CD4-positive, CD25-positive, alpha-beta regulatory T cell (primary cell): ENCODE data around the gene LAMB4. TPM values are rescaled to one million over a fixed set of nuclear protein-coding genes. Genes with fewer than 3 reads are reported as not detected.

ENCODE experiments used
- ATAC-seq, 2 donors: fragments of 150-1000 bp; cut with Tn5 transposase; one replicate each; pipeline ENCODE4 v1.10.0; 2021; ENCODE audit warnings: low read depth in 2 of 2, moderate number of reproducible peaks in 2 of 2, moderate library complexity in 1 of 2
- DNase-seq, 3 donors: peaks; one replicate each; pipeline versions ENCODE4 v3.0.0 to v3.0.0-alpha.2; 2012 to 2022; ENCODE audit warnings: mixed read lengths in 1 of 3
- H3K27ac ChIP-seq: one replicate; pipeline ENCODE4 v1.7.0; 2013; ENCODE audit warnings: mild to moderate bottlenecking, low read length; ENCODE audit not compliant: insufficient read depth, poor library complexity, severe bottlenecking
- H3K27me3 ChIP-seq: one replicate; pipeline ENCODE4 v1.7.0; 2013; ENCODE audit warnings: low read length; ENCODE audit not compliant: control insufficient read depth, insufficient read depth
- H3K36me3 ChIP-seq: one replicate; pipeline ENCODE4 v1.7.0; 2013; ENCODE audit warnings: mild to moderate bottlenecking, low read length, moderate library complexity; ENCODE audit not compliant: control insufficient read depth, insufficient read depth
- H3K4me1 ChIP-seq: 2 replicates; pipeline ENCODE4 v1.7.0; 2013; ENCODE audit warnings: mild to moderate bottlenecking, low read length; ENCODE audit not compliant: insufficient read depth, control insufficient read depth, poor library complexity, severe bottlenecking
- H3K4me3 ChIP-seq: one replicate; pipeline ENCODE4 v1.7.0; 2013; ENCODE audit warnings: low read depth, mild to moderate bottlenecking, low read length, moderate library complexity
- H3K9me3 ChIP-seq, 2 experiments: 1 replicate in 1 of 2; 2 replicates in 1 of 2; pipeline ENCODE4 v1.7.0; 2013; ENCODE audit warnings: low read length in 2 of 2, mild to moderate bottlenecking in 1 of 2, moderate library complexity in 1 of 2; ENCODE audit not compliant: control insufficient read depth in 2 of 2
- H3K27ac Mint-ChIP-seq, 3 donors: one replicate each; pipeline ENCODE4 v1.8.0; 2020 to 2022; ENCODE audit warnings: mild to moderate bottlenecking in 3 of 3, mixed read lengths in 3 of 3, moderate library complexity in 2 of 3
- H3K27me3 Mint-ChIP-seq: one replicate; pipeline ENCODE4 v1.8.0; 2022; ENCODE audit warnings: mild to moderate bottlenecking, mixed read lengths
- H3K36me3 Mint-ChIP-seq: one replicate; pipeline ENCODE4 v1.8.0; 2020; ENCODE audit warnings: mixed read lengths
- H3K4me1 Mint-ChIP-seq, 4 donors: one replicate each; pipeline ENCODE4 v1.8.0; 2020 to 2022; ENCODE audit warnings: mixed read lengths in 4 of 4, mild to moderate bottlenecking in 1 of 4
- H3K4me3 Mint-ChIP-seq, 4 donors: one replicate each; pipeline ENCODE4 v1.8.0; 2020 to 2022; ENCODE audit warnings: mild to moderate bottlenecking in 4 of 4, mixed read lengths in 4 of 4, moderate library complexity in 3 of 4
- H3K9me3 Mint-ChIP-seq, 7 donors: one replicate each; pipeline ENCODE4 v1.8.0; 2020 to 2022; ENCODE audit warnings: mixed read lengths in 7 of 7, mild to moderate bottlenecking in 3 of 7, moderate library complexity in 2 of 7
- polyA plus RNA-seq, 4 donors: library from polyadenylated mRNA; unstranded; fragments of 300-500 nt; fragmentation: Illumina TruSeq; gene quantifications; one replicate each; pipeline ENCODE4 v1.2.3, GENCODE V29; 2021
- total RNA-seq: library from RNA; stranded (reverse); gene quantifications from one replicate; pipeline ENCODE4 v1.2.3, GENCODE V29; 2022

LAMB4 gene
- total and polyA plus RNA-seq, 5 donors from 2014 or later = not detected

DNA sequence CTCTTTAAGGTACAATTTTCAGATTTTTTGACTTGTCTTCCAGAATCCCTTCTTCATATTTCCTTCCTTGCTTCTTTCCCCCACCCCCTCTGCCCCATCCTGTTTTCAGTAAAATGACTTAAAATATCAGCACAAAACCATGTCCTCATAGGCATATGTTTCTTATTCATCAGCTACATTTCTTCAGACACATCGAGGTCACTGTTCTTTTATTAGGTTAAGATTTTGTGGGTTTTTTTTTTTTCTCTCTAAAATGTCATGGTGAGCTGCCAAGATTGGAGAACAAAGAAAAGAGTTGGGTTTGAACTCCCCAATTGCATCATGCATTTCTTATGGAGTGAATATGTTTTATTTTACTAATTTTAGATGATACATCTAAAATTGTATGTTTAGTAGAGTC is 35.8 kb downstream of the LAMB4 start:
- Mint-ChIP-seq H3K36me3 (no peaks in the 10 kb centered on the region), H3K4me1 (peaks cover 0 to 2% (median 0%) of the 10 kb centered on the region in 4 donors), H3K27ac (no peak overlapping the region), H3K4me3 (no peak overlapping the region), H3K9me3 (no peaks in the 10 kb centered on the region), H3K27me3 (peaks cover 8% of the 10 kb centered on the region)
- Histone ChIP-seq H3K4me1 (no peaks in the 10 kb centered on the region), H3K36me3 (no peaks in the 10 kb centered on the region), H3K27ac (no peak overlapping the region), H3K4me3 (no peak overlapping the region), H3K9me3 (no peaks in the 10 kb centered on the region), H3K27me3 (no peaks in the 10 kb centered on the region)
- ATAC-seq = no peak
- no peak for DNase-seq

DNA sequence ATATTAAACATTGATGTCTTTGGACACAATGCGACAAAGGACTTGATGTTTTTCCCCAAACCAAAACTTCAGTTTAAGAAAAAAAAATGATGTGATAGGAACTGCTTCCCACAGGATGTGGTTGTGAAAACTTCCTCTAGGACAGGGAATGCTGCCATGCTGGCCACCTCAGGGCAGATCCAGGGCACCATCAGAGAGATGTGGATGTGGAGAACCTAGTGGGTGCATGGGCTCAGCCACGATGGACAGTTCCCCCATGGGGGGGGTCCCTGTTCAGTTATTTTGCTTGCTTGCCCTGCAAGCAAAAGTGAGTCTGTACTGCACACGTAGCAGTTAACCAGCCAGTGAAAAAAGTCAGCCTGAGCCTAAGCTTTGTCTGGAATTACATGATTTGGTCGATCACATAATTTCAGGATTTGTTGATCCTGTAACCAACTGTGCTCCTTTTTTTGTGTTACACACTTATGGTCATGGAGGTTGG is 36.3 kb downstream of the LAMB4 start:
- no peak overlapping the region for H3K27ac ChIP-seq
- Mint-ChIP-seq H3K27ac (no peak overlapping the region), H3K27me3 (peaks cover 8% of the 10 kb centered on the region), H3K4me1 (peaks cover 0 to 2% (median 0%) of the 10 kb centered on the region in 4 donors), H3K9me3 (no peaks in the 10 kb centered on the region), H3K36me3 (no peaks in the 10 kb centered on the region), H3K4me3 (no peak overlapping the region)
- DNase-seq (no peak), ATAC-seq (no peak)
- no peaks in the 10 kb centered on the region for H3K36me3 ChIP-seq
- H3K27me3 ChIP-seq = no peaks in the 10 kb centered on the region
- no peaks in the 10 kb centered on the region for H3K9me3 ChIP-seq
- H3K4me3 ChIP-seq = no peak overlapping the region
- H3K4me1 ChIP-seq = no peaks in the 10 kb centered on the region

DNA sequence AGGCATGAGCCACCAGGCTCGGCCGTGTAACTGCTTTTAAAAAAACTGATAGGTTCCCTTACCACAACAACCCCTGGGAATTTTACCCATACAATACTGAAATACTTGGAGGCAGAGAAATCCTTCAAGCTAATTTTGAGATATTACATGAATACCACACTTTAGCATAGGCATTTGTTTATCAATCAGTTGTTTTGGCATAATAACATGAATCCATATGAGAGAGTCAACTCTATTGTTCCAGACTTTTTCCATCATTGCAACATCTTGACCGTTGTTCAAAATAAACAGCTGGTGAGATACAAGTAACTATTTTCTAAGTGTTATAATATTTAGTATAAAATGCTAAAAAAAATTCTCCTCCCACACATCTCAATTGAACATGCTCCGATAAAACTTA is 36.8 kb downstream of the LAMB4 start:
- no peak overlapping the region for H3K27ac Mint-ChIP-seq
- peaks cover 0 to 2% (median 0%) of the 10 kb centered on the region in 4 donors for H3K4me1 Mint-ChIP-seq
- no peaks in the 10 kb centered on the region for H3K36me3 Mint-ChIP-seq
- no peaks in the 10 kb centered on the region for H3K9me3 Mint-ChIP-seq
- no peak overlapping the region for H3K4me3 ChIP-seq
- ATAC-seq = no peak
- H3K27ac ChIP-seq = no peak overlapping the region
- H3K27me3 ChIP-seq = no peaks in the 10 kb centered on the region
- H3K9me3 ChIP-seq = no peaks in the 10 kb centered on the region
- H3K4me1 ChIP-seq = no peaks in the 10 kb centered on the region
- no peak for DNase-seq
- peaks cover 8% of the 10 kb centered on the region for H3K27me3 Mint-ChIP-seq
- no peak overlapping the region for H3K4me3 Mint-ChIP-seq
- no peaks in the 10 kb centered on the region for H3K36me3 ChIP-seq

- ATAC-seq (no peak), DNase-seq (no peak)
- no peaks in the 10 kb centered on the region for H3K9me3 ChIP-seq
- Mint-ChIP-seq H3K4me1 (peaks cover 0 to 2% (median 0%) of the 10 kb centered on the region in 4 donors), H3K4me3 (no peak overlapping the region), H3K36me3 (no peaks in the 10 kb centered on the region), H3K9me3 (peaks cover 0 to 2% (median 0%) of the 10 kb centered on the region in 7 donors), H3K27me3 (peaks cover 8% of the 10 kb centered on the region), H3K27ac (no peak overlapping the region)
- H3K27ac ChIP-seq = no peak overlapping the region
- no peaks in the 10 kb centered on the region for H3K4me1 ChIP-seq
- no peaks in the 10 kb centered on the region for H3K36me3 ChIP-seq
- peaks cover 2% of the 10 kb centered on the region for H3K27me3 ChIP-seq
- no peak overlapping the region for H3K4me3 ChIP-seq
These were observed 38.7 kb downstream of the LAMB4 start for GRCh38 chr7:108091461-108091831.

DNA sequence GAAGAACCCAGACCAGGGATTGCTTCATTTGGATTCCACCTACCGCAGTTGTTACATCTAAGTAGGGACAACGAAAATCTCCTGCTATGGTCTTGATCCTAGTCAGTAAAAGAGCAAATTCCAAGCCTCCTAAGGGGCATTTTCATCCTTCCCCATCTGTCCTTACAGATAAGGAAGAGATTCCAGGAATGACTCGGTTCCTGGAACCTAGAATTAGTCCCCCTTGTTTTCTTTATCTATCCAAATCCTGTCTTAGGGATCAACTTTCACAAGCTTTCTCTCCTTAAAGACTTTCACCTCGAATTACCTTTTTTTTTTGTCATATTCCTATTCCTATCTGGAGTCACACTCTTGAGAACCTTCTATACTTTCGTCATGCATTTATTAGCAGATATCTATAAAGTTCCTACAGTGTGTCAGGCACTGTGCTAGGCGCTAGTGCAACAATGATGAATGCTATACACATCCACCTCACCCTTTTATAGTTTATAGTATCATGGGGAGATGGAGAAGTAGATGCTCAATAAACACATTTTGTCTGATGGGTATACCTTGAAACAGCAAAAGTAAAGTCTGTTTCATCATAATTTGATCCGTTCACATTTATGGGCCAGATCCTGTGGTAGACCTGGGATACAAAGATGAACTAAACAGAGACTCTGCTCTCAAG is 39.2 kb downstream of the LAMB4 start:
- H3K27ac ChIP-seq = no peak overlapping the region
- Mint-ChIP-seq H3K27ac (no peak overlapping the region), H3K36me3 (no peaks in the 10 kb centered on the region), H3K27me3 (peaks cover 6% of the 10 kb centered on the region), H3K4me1 (peaks cover 0 to 2% (median 0%) of the 10 kb centered on the region in 4 donors), H3K9me3 (peaks cover 0 to 3% (median 0%) of the 10 kb centered on the region in 7 donors), H3K4me3 (no peak overlapping the region)
- no peak for ATAC-seq
- H3K27me3 ChIP-seq = peaks cover 2% of the 10 kb centered on the region
- H3K36me3 ChIP-seq = no peaks in the 10 kb centered on the region
- no peaks in the 10 kb centered on the region for H3K9me3 ChIP-seq
- H3K4me3 ChIP-seq = no peak overlapping the region
- H3K4me1 ChIP-seq = no peaks in the 10 kb centered on the region
- DNase-seq = no peak

- Mint-ChIP-seq H3K9me3 (peaks cover 0 to 3% (median 0%) of the 10 kb centered on the region in 7 donors), H3K36me3 (no peaks in the 10 kb centered on the region), H3K4me3 (no peak overlapping the region), H3K27ac (no peak overlapping the region), H3K4me1 (peaks cover 0 to 2% (median 0%) of the 10 kb centered on the region in 4 donors), H3K27me3 (no peaks in the 10 kb centered on the region)
- Histone ChIP-seq H3K36me3 (no peaks in the 10 kb centered on the region), H3K4me3 (no peak overlapping the region), H3K9me3 (no peaks in the 10 kb centered on the region), H3K4me1 (no peaks in the 10 kb centered on the region), H3K27me3 (peaks cover 2% of the 10 kb centered on the region), H3K27ac (no peak overlapping the region)
- ATAC-seq (no peak), DNase-seq (no peak)
These were observed 40.8 kb downstream of the LAMB4 start for GRCh38 chr7:108089381-108089780.

DNA sequence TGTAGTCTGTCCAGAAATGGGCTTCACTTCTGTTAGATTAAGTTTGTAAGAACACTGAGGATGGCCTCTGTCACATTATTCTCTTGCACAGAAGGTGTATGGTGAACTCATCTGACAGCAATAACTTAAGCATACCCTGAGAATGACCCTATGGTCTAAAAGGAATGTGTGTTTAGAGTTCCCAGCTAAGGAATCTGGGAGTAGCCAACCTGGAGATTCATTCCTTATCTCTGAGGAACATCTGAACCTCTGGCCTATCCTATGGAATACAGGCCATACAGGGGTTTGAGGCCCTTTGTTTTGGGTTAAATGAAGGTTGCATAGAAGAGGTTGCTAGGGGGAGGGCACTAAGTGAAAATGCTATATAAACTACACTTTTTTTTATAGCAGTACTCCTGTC is 41.4 kb downstream of the LAMB4 start:
- Mint-ChIP-seq H3K27me3 (no peaks in the 10 kb centered on the region), H3K27ac (no peak overlapping the region), H3K9me3 (peaks cover 0 to 3% (median 0%) of the 10 kb centered on the region in 7 donors), H3K4me3 (no peak overlapping the region), H3K4me1 (peaks cover 0 to 2% (median 0%) of the 10 kb centered on the region in 4 donors), H3K36me3 (no peaks in the 10 kb centered on the region)
- no peak overlapping the region for H3K4me3 ChIP-seq
- ATAC-seq = no peak
- peaks cover 2% of the 10 kb centered on the region for H3K27me3 ChIP-seq
- H3K9me3 ChIP-seq = no peaks in the 10 kb centered on the region
- H3K36me3 ChIP-seq = no peaks in the 10 kb centered on the region
- DNase-seq = no peak
- no peaks in the 10 kb centered on the region for H3K4me1 ChIP-seq
- no peak overlapping the region for H3K27ac ChIP-seq

DNA sequence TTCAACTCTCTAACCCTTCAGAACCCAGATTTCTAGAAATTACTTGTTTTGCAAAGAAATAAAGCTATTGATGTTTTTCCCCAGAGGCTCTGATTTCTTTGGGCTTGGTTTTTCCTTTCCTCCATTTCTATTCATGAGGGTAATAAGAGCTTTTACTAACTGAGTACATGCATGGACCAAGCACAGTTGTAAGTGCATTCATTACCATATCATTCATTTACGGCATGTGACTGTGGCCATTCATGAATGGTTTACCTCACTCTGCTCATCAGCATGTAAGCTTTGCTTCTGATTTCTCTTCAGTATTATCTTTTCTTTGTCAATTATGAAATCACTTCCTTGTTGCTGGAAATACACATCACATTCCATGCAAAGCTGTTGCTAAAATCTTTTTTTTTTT is 42.4 kb downstream of the LAMB4 start:
- Histone ChIP-seq H3K27ac (no peak overlapping the region), H3K27me3 (peaks cover 2% of the 10 kb centered on the region), H3K4me3 (no peak overlapping the region), H3K36me3 (no peaks in the 10 kb centered on the region), H3K9me3 (no peaks in the 10 kb centered on the region), H3K4me1 (no peaks in the 10 kb centered on the region)
- DNase-seq (no peak), ATAC-seq (no peak)
- Mint-ChIP-seq H3K27me3 (no peaks in the 10 kb centered on the region), H3K9me3 (peaks cover 0 to 3% (median 0%) of the 10 kb centered on the region in 7 donors), H3K4me1 (peaks cover 0 to 2% (median 0%) of the 10 kb centered on the region in 4 donors), H3K27ac (no peak overlapping the region), H3K36me3 (no peaks in the 10 kb centered on the region), H3K4me3 (no peak overlapping the region)
